ENCODE measurements around the gene RAI1. TPM values are rescaled to one million over a fixed set of nuclear protein-coding genes. Genes with fewer than 3 reads are reported as not detected.

RAI1 gene
- total and polyA plus RNA-seq, 10 of the 15 experiments (the other 5 are each of a cell fraction or from before 2014, with no cell fraction given): 0.66 to 37.7 (median 6.0) TPM

DNA sequence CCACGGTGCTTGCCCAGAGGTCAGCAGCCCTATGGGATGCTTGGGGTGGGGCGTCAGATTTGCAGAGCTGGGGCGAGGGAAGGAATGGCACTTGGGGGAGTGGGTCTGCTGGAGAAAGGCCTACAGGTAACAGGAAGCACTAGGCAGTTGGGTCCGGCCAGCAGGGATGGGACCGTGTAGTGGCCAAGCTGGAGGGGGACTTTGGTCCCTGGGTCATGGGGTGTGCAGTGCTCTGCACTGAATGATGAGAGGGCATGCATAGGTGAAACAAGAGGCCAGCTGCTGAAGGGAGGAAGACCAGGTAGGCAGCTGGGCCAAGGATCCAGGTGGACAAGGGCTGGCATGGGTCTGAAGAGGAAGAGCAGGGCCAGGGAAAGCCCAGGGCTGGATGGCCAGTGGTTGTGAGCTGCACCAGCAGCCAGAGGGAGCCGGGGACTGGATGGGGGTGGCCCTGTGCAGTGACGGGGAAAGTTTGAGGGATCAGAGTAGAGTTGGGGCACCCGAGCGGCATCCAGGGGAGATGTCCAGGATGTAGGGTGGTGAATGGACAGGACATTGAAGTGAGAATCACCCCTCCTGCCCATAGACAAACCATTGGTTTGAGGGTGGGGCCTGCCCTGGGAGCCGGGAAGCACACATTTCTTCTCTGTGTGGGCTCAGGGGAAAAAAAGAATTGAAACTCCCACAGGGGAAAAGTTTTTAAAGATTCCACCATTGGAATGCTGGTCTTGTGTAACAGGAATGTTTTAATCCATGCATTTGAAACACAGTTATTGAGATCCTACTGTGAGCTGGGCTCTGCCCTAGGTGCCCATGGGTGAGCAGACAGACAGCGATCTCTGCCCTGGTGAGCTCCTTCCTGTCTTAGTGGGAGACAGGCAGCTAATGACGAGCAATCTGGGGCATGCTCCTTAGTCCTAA, 25.1 kb downstream of the RAI1 start:
- Histone ChIP-seq H3K4me1 (ENCODE audit: control insufficient read depth, insufficient read depth, low read length) (peaks cover 5% of the 10 kb centered on the region), H3K36me3 (ENCODE audit: control insufficient read depth in 2 of 2, insufficient read depth in 2 of 2, low read length in 1 of 2) (peaks cover 5 to 8% of the 10 kb centered on the region in 2 experiments; a peak in 3 of 4 replicates), H3K27me3 (replicated peaks in 1 of 2; ENCODE audit: control insufficient read depth in 2 of 2, insufficient read depth in 2 of 2, low read length in 1 of 2) (no peaks in the 10 kb centered on the region), H3K27ac (ENCODE audit: control insufficient read depth, insufficient read depth) (no peak overlapping the region), H3K4me2 (ENCODE audit: control insufficient read depth, insufficient read depth) (no peak overlapping the region), H2AFZ (ENCODE audit: control insufficient read depth, low read depth, low read length) (no peak overlapping the region), H4K20me1 (ENCODE audit: control insufficient read depth, insufficient read depth) (0 out of 2 replicates have a peak, but pooled peaks cover 3% of the 10 kb centered on the region), H3K79me2 (ENCODE audit: control insufficient read depth, insufficient read depth, low read length) (peaks cover 22% of the 10 kb centered on the region), H3K9me3 (replicated peaks; ENCODE audit: control insufficient read depth, insufficient read depth, low read length) (no peaks in the 10 kb centered on the region), H3K9ac (ENCODE audit: control insufficient read depth, insufficient read depth, low read length) (no peak overlapping the region), H3K4me3 (no peak overlapping the region)
- no TSS peak for BruUV-seq (replicated peaks)
- CTCF ChIA-PET: interaction anchor here (1.1 kb wide), 1 partner anchor 23 kb away, joined by 4 read pairs; no protein-coding TSS in a partner anchor
- RAD21 ChIA-PET (ENCODE audit: unreplicated experiment): interaction anchor here (0.6 kb wide), 1 partner anchor 41 kb away, joined by 3 read pairs; no protein-coding TSS in a partner anchor
- ATAC-seq (no peak), DNase-seq (ENCODE audit: low read depth, low spot score) (no peak), FAIRE-seq (no peak)
- in situ Hi-C loops (cut with MboI): no loop called here
- intact Hi-C loops (cut with micrococcal nuclease; ENCODE audit: unreplicated experiment): no loop called here
- POLR2A ChIA-PET: no interaction called here
- SMC1A ChIA-PET (ENCODE audit: uncharacterized antibody, unreplicated experiment): interaction anchor here (1.1 to 1.4 kb wide), 2 partner anchors 13 to 14 kb away, joined by 3 to 4 read pairs; no protein-coding TSS in a partner anchor
- WGBS (ENCODE audit: insufficient coverage, insufficient replicate concordance, low lambda C conversion rate, missing lambda C conversion rate): 91% methylated on average over 12 of the region's 12 CpGs
- TF ChIP-seq ZZZ3 (IDR thresholded peaks at IDR 0.05; ENCODE audit: control insufficient read depth, insufficient read length, low read depth): no peak
- TF ChIP-seq EP300 (IDR thresholded peaks at IDR 0.05; ENCODE audit: borderline replicate concordance in 1 of 2, control insufficient read depth in 1 of 2, low read depth in 2 of 2, low read length in 2 of 2): no peak
- no peak for TF ChIP-seq ETV6 (conservative IDR thresholded peaks at IDR 0.05 in 1 of 2, IDR thresholded peaks at IDR 0.05 in 1 of 2; ENCODE audit: borderline replicate concordance in 1 of 2, low read depth in 1 of 2)
- no peak for TF ChIP-seq YBX1 (IDR thresholded peaks at IDR 0.05)
- TF ChIP-seq RBBP5 (conservative IDR thresholded peaks at IDR 0.05): no peak
- TF ChIP-seq CBFB (IDR thresholded peaks at IDR 0.05; ENCODE audit: low read depth): no peak
- TF ChIP-seq FOXK2 (IDR thresholded peaks at IDR 0.05): no peak
- TF ChIP-seq, protein P1, sequence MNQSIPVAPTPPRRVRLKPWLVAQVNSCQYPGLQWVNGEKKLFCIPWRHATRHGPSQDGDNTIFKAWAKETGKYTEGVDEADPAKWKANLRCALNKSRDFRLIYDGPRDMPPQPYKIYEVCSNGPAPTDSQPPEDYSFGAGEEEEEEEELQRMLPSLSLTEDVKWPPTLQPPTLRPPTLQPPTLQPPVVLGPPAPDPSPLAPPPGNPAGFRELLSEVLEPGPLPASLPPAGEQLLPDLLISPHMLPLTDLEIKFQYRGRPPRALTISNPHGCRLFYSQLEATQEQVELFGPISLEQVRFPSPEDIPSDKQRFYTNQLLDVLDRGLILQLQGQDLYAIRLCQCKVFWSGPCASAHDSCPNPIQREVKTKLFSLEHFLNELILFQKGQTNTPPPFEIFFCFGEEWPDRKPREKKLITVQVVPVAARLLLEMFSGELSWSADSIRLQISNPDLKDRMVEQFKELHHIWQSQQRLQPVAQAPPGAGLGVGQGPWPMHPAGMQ (IDR thresholded peaks at IDR 0.05; ENCODE audit: borderline replicate concordance): no peak
- no peak for TF ChIP-seq FOXM1 (IDR thresholded peaks at IDR 0.05; ENCODE audit: low read depth, low read length)
- TF ChIP-seq NRF1 (conservative IDR thresholded peaks at IDR 0.05; ENCODE audit: low read depth, low read length): no peak
- TF ChIP-seq, protein P2, sequence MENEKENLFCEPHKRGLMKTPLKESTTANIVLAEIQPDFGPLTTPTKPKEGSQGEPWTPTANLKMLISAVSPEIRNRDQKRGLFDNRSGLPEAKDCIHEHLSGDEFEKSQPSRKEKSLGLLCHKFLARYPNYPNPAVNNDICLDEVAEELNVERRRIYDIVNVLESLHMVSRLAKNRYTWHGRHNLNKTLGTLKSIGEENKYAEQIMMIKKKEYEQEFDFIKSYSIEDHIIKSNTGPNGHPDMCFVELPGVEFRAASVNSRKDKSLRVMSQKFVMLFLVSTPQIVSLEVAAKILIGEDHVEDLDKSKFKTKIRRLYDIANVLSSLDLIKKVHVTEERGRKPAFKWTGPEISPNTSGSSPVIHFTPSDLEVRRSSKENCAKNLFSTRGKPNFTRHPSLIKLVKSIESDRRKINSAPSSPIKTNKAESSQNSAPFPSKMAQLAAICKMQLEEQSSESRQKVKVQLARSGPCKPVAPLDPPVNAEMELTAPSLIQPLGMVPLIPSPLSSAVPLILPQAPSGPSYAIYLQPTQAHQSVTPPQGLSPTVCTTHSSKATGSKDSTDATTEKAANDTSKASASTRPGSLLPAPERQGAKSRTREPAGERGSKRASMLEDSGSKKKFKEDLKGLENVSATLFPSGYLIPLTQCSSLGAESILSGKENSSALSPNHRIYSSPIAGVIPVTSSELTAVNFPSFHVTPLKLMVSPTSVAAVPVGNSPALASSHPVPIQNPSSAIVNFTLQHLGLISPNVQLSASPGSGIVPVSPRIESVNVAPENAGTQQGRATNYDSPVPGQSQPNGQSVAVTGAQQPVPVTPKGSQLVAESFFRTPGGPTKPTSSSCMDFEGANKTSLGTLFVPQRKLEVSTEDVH (IDR thresholded peaks at IDR 0.05; ENCODE audit: low read depth, partially characterized antibody): no peak
- TF ChIP-seq NR2C1 (IDR thresholded peaks at IDR 0.05): no peak
- no peak for TF ChIP-seq NFIC (IDR thresholded peaks at IDR 0.05; ENCODE audit: low read depth, low read length)
- TF ChIP-seq SMC3 (IDR thresholded peaks at IDR 0.05; ENCODE audit: borderline replicate concordance, low read length): no peak
- no peak for TF ChIP-seq PAX8 (IDR thresholded peaks at IDR 0.05)
- TF ChIP-seq, protein P3, sequence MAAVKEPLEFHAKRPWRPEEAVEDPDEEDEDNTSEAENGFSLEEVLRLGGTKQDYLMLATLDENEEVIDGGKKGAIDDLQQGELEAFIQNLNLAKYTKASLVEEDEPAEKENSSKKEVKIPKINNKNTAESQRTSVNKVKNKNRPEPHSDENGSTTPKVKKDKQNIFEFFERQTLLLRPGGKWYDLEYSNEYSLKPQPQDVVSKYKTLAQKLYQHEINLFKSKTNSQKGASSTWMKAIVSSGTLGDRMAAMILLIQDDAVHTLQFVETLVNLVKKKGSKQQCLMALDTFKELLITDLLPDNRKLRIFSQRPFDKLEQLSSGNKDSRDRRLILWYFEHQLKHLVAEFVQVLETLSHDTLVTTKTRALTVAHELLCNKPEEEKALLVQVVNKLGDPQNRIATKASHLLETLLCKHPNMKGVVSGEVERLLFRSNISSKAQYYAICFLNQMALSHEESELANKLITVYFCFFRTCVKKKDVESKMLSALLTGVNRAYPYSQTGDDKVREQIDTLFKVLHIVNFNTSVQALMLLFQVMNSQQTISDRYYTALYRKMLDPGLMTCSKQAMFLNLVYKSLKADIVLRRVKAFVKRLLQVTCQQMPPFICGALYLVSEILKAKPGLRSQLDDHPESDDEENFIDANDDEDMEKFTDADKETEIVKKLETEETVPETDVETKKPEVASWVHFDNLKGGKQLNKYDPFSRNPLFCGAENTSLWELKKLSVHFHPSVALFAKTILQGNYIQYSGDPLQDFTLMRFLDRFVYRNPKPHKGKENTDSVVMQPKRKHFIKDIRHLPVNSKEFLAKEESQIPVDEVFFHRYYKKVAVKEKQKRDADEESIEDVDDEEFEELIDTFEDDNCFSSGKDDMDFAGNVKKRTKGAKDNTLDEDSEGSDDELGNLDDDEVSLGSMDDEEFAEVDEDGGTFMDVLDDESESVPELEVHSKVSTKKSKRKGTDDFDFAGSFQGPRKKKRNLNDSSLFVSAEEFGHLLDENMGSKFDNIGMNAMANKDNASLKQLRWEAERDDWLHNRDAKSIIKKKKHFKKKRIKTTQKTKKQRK (IDR thresholded peaks at IDR 0.05; ENCODE audit: low read depth, low read length): no peak
